ENCODE data around the gene PARG. TPM values are rescaled to one million over a fixed set of nuclear protein-coding genes. Genes with fewer than 3 reads are reported as not detected.

The PARG gene

GRCh38 chr10:49768329-49768728, 173.5 kb downstream of the PARG start:
- H3K27me3 ChIP-seq (ENCODE audit: control insufficient read depth in 1 of 2, insufficient read depth in 1 of 2, low read length in 2 of 2): peaks cover 20 to 67% of the 10 kb centered on the region in 2 experiments
- no peak overlapping the region for H3K4me2 ChIP-seq (ENCODE audit: low read length, poor library complexity, severe bottlenecking)
- no peak overlapping the region for H2AK5ac ChIP-seq (ENCODE audit: low read length, severe bottlenecking)
- no peak overlapping the region for H3K4me3 ChIP-seq (ENCODE audit: insufficient read depth in 1 of 2, low read depth in 1 of 2, low read length in 2 of 2)
- no peak overlapping the region for H2BK12ac ChIP-seq (ENCODE audit: low read length in 2 of 2)
- no peak overlapping the region for H3K9ac ChIP-seq (ENCODE audit: low read length)
- WGBS: 72% methylated on average over 38 of the region's 38 CpGs
- H2BK15ac ChIP-seq (ENCODE audit: low read depth, poor library complexity, severe bottlenecking): no peak overlapping the region
- H2AFZ ChIP-seq (ENCODE audit: low read depth, low read length): no peak overlapping the region
- H4K8ac ChIP-seq (ENCODE audit: low read length): no peak overlapping the region
- H4K91ac ChIP-seq (ENCODE audit: low read length): no peak overlapping the region
- H3K79me1 ChIP-seq (replicated peaks; ENCODE audit: low read length, poor library complexity, severe bottlenecking): no peaks in the 10 kb centered on the region
- no peak overlapping the region for H2BK120ac ChIP-seq (ENCODE audit: low read depth, low read length)
- no peaks in the 10 kb centered on the region for H3K4me1 ChIP-seq (ENCODE audit: control insufficient read depth, insufficient read depth, low read depth, low read length)
- H3K36me3 ChIP-seq (ENCODE audit: control insufficient read depth in 1 of 2, insufficient read depth in 2 of 2, low read depth in 1 of 2, low read length in 2 of 2): peaks cover 0 to 5% of the 10 kb centered on the region in 2 experiments
- no peak overlapping the region for H3K18ac ChIP-seq (ENCODE audit: low read depth in 1 of 2, low read length in 2 of 2)
- DNase-seq: no peak
- H3K23ac ChIP-seq (ENCODE audit: low read length in 2 of 2): no peak overlapping the region
- H2BK5ac ChIP-seq (ENCODE audit: low read depth, low read length, poor library complexity, severe bottlenecking): no peak overlapping the region
- no peak overlapping the region for H3K4ac ChIP-seq (ENCODE audit: low read depth in 1 of 2, low read length in 2 of 2)
- H3K14ac ChIP-seq (ENCODE audit: low read length in 2 of 2): no peak overlapping the region
- peaks cover 2% of the 10 kb centered on the region for H3K9me3 ChIP-seq (ENCODE audit: control insufficient read depth, low read length)
- H3K27ac ChIP-seq (ENCODE audit: low read length, poor library complexity, severe bottlenecking): no peak overlapping the region

Small RNA genes lying within 50 kb of the gene (small RNA-seq; reads per million reads assigned to genes)
- not detected for gene RNA5SP317 (ENCODE audit: low read depth)
- not detected for gene SNORA74C-2 (ENCODE audit: low read depth)

Measured in mesenchymal stem cell (in vitro differentiated cells and primary cell).